OCI-LY1 (cell line): ENCODE results near the gene IQCM.

ENCODE experiments used
- H2AFZ ChIP-seq: fragments of 200-600 bp; sonication (generic), shearing (Covaris generic); 2 replicates; pipeline ENCODE4 v1.6.0; 2014; ENCODE audit warnings: antibody characterized with exemption, mild to moderate bottlenecking, low read length
- H3F3A ChIP-seq: fragments of 200-600 bp; sonication (generic), shearing (Covaris generic); 2 replicates; pipeline ENCODE4 v1.6.0; 2014; ENCODE audit warnings: mild to moderate bottlenecking, antibody characterized with exemption, low read length, moderate library complexity; ENCODE audit not compliant: insufficient read depth
- H3K27ac ChIP-seq: fragments of 200-600 bp; sonication (generic); 2 replicates; pipeline ENCODE4 v1.5.1; 2014; ENCODE audit warnings: low read length, mixed run types, mild to moderate bottlenecking, low read depth; ENCODE audit not compliant: poor library complexity, severe bottlenecking
- H3K27me3 ChIP-seq: fragments of 200-600 bp; sonication (generic); 2 replicates; pipeline ENCODE4 v1.6.0; 2014; ENCODE audit warnings: antibody characterized with exemption, mild to moderate bottlenecking, low read length, moderate library complexity; ENCODE audit not compliant: insufficient read depth
- H3K36me3 ChIP-seq: fragments of 200-600 bp; sonication (generic); 2 replicates; pipeline ENCODE4 v1.6.1; 2014; ENCODE audit warnings: mild to moderate bottlenecking, antibody characterized with exemption, low read length, moderate library complexity, mixed read lengths; ENCODE audit not compliant: insufficient read depth
- H3K4me1 ChIP-seq: fragments of 200-600 bp; sonication (generic); 2 replicates; pipeline ENCODE4 v1.5.1; 2014; ENCODE audit warnings: mild to moderate bottlenecking, low read length, moderate library complexity; ENCODE audit not compliant: insufficient read depth, severe bottlenecking
- H3K4me2 ChIP-seq: fragments of 200-600 bp; sonication (generic), shearing (Covaris generic); 2 replicates; pipeline ENCODE4 v1.6.1; 2014; ENCODE audit warnings: low read length
- H3K4me3 ChIP-seq: fragments of 200-600 bp; sonication (generic); 2 replicates; pipeline ENCODE4 v1.5.1; 2014; ENCODE audit warnings: low read length, low read depth, mild to moderate bottlenecking, mixed read lengths; ENCODE audit not compliant: poor library complexity, severe bottlenecking
- H3K79me2 ChIP-seq: fragments of 200-600 bp; shearing (Covaris generic); 2 replicates; pipeline ENCODE4 v1.6.1; 2016; ENCODE audit warnings: mixed run types, low read length, mixed read lengths; ENCODE audit not compliant: insufficient read depth
- H3K9ac ChIP-seq: fragments of 200-600 bp; sonication (generic), shearing (Covaris generic); 2 replicates; pipeline ENCODE4 v1.6.1; 2014; ENCODE audit warnings: mild to moderate bottlenecking, low read length, mixed read lengths
- H3K9me2 ChIP-seq: fragments of 200-600 bp; sonication (generic), shearing (Covaris generic); 2 replicates; pipeline ENCODE4 v1.6.1; 2014; ENCODE audit warnings: low read depth, mild to moderate bottlenecking, low read length, mixed read lengths
- H3K9me3 ChIP-seq: fragments of 200-600 bp; shearing (Covaris generic); 2 replicates; pipeline ENCODE4 v1.6.1; 2014; ENCODE audit warnings: low read length, mixed read lengths
- H4K20me1 ChIP-seq: fragments of 200-600 bp; sonication (generic), shearing (Covaris generic); 2 replicates; pipeline ENCODE4 v1.6.0; 2016; ENCODE audit warnings: mild to moderate bottlenecking, low read length; ENCODE audit not compliant: insufficient read depth
- EZH2 ChIP-seq: fragments of 200-600 bp; sonication (generic), shearing (Covaris generic); IDR thresholded peaks from 2 replicates; pipeline ENCODE4 v1.8.0; 2017; ENCODE audit warnings: borderline replicate concordance, mixed run types, mild to moderate bottlenecking, antibody characterized with exemption, low read length, moderate library complexity, mixed read lengths
- TF ChIP-seq, protein P1 (sequence below): fragments of 200-600 bp; sonication (generic), shearing (Covaris generic); IDR thresholded peaks from 2 replicates; pipeline ENCODE4 v1.5.1; 2017; ENCODE audit warnings: mild to moderate bottlenecking, antibody characterized with exemption, low read length, moderate library complexity, mixed read lengths

The IQCM gene

DNA sequence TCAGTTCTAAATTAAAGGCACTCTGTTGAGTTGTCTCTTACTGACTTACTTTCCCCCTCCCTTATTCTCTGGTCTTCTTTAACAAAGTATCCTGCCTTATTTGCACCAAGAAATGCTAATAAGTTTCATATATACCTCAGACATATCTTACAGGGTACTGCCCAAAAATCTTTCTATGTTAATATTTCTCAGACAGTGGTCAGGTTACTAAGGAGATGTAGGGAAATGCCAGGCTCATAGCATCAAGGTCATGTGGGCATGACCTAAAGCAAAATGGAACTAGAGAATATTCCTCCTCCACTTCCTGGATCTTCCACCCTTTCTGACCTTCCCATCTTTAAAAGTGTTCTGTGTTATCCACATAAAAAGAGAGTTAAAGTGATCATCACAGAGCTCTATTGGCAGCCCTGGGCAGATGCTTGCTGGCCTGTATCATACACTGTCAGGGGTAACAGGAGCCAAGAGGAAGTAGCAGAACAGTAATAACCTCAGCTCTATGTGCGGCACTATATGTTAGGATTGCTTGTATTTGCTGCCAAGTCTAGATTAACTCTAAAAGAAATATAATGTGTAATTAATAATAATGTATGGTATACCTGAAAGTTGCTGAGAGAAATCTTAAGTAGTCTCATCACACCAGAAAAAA lies 74.3 kb downstream of the IQCM start:
- Histone ChIP-seq H4K20me1 (no peaks in the 10 kb centered on the region), H3K36me3 (no peaks in the 10 kb centered on the region), H3K27ac (no peak overlapping the region), H3K9ac (no peak overlapping the region), H3K9me2 (no peaks in the 10 kb centered on the region), H3K4me1 (no peaks in the 10 kb centered on the region), H3K4me3 (no peak overlapping the region), H3K79me2 (no peaks in the 10 kb centered on the region), H3K4me2 (no peak overlapping the region), H2AFZ (no peak overlapping the region), H3F3A (no peaks in the 10 kb centered on the region), H3K27me3 (no peaks in the 10 kb centered on the region), H3K9me3 (no peaks in the 10 kb centered on the region)
- no peak for TF ChIP-seq EZH2
- TF ChIP-seq, protein P1, sequence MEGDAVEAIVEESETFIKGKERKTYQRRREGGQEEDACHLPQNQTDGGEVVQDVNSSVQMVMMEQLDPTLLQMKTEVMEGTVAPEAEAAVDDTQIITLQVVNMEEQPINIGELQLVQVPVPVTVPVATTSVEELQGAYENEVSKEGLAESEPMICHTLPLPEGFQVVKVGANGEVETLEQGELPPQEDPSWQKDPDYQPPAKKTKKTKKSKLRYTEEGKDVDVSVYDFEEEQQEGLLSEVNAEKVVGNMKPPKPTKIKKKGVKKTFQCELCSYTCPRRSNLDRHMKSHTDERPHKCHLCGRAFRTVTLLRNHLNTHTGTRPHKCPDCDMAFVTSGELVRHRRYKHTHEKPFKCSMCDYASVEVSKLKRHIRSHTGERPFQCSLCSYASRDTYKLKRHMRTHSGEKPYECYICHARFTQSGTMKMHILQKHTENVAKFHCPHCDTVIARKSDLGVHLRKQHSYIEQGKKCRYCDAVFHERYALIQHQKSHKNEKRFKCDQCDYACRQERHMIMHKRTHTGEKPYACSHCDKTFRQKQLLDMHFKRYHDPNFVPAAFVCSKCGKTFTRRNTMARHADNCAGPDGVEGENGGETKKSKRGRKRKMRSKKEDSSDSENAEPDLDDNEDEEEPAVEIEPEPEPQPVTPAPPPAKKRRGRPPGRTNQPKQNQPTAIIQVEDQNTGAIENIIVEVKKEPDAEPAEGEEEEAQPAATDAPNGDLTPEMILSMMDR, result no peak

DNA sequence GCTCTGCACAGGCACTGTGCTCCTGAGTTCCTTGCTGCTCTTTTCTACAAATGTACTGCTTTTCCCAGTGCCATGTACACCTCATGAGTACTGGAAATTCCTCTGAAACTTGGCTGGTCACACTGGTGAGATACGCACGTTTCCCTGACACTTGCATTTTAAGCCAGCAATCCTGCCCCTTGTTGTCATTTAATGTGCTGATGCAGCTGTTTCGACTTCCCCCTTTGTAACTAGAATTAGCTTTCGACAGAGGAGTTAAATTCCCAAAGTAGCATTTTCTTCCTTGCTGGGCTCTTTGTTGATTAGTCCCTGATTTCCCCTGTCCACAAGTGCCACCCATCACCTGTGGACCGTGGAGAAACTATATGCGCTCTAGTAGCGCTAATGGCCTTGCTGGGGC lies 77.5 kb downstream of the IQCM start:
- no peaks in the 10 kb centered on the region for H3F3A ChIP-seq
- H3K9ac ChIP-seq, result no peak overlapping the region
- H3K4me2 ChIP-seq, result no peak overlapping the region
- no peaks in the 10 kb centered on the region for H3K36me3 ChIP-seq
- no peak for TF ChIP-seq EZH2
- TF ChIP-seq, protein P1, result no peak
- no peaks in the 10 kb centered on the region for H3K79me2 ChIP-seq
- H3K27me3 ChIP-seq, result no peaks in the 10 kb centered on the region
- H3K9me3 ChIP-seq, result no peaks in the 10 kb centered on the region
- no peaks in the 10 kb centered on the region for H4K20me1 ChIP-seq
- no peaks in the 10 kb centered on the region for H3K9me2 ChIP-seq
- no peak overlapping the region for H2AFZ ChIP-seq
- H3K4me3 ChIP-seq, result no peak overlapping the region
- no peak overlapping the region for H3K27ac ChIP-seq
- no peaks in the 10 kb centered on the region for H3K4me1 ChIP-seq

DNA sequence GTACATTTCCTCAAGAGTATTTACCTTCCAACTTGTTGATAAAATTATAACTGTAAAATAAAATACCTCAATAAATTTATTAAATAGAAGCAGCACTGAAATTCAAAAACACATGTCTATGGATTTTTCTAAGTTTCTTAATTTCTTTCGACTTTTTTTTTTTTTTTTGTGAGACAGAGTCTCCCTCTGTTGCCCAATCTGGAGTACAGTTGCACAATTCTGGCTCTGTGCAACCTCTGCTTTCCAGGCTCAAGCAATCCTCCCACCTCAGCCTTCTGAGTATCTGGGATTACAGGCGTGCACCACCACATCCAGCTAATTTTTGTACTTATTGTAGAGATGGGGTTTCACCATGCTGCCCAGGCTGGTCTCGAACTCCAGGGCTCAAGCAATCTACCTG lies 79.8 kb downstream of the IQCM start:
- H3K4me2 ChIP-seq, result no peak overlapping the region

More for the DNA sequence above, 79.8 kb downstream of the IQCM start:
- H3K27me3 ChIP-seq, result no peaks in the 10 kb centered on the region
- no peaks in the 10 kb centered on the region for H4K20me1 ChIP-seq
- no peaks in the 10 kb centered on the region for H3K4me1 ChIP-seq
- TF ChIP-seq, protein P1, result no peak
- no peak for TF ChIP-seq EZH2
- no peak overlapping the region for H3K4me3 ChIP-seq
- no peaks in the 10 kb centered on the region for H3K9me2 ChIP-seq
- H3K27ac ChIP-seq, result no peak overlapping the region
- no peaks in the 10 kb centered on the region for H3F3A ChIP-seq
- H3K9me3 ChIP-seq, result no peaks in the 10 kb centered on the region
- H3K9ac ChIP-seq, result no peak overlapping the region
- H3K36me3 ChIP-seq, result no peaks in the 10 kb centered on the region
- no peaks in the 10 kb centered on the region for H3K79me2 ChIP-seq
- no peak overlapping the region for H2AFZ ChIP-seq
